ENCODE results near the gene OTULIN. TPM values are rescaled to one million over a fixed set of nuclear protein-coding genes. Genes with fewer than 3 reads are reported as not detected.

Gene OTULIN
- 20.0 and 25.2 TPM in 2 replicates for total RNA-seq

GRCh38 chr5:14664270-14665100 lies at the start of gene OTULIN:
OTULIN (plus strand) TSS chr5:14664718; CDS start chr5:14664826, 108 bp downstream.
- DNase-seq (ENCODE audit: low read depth), result peak; percentile 68

- no peak for DNase-seq (ENCODE audit: low read depth)
Observed at GRCh38 chr5:14615365-14615764, 49.2 kb upstream of the OTULIN start.

- DNase-seq (ENCODE audit: low read depth), result no peak
Observed at GRCh38 chr5:14617441-14617840, 47.1 kb upstream of the OTULIN start.

- DNase-seq (ENCODE audit: low read depth), result no peak
Observed at GRCh38 chr5:14627270-14627669, 37.2 kb upstream of the OTULIN start.

- peak; percentile 52 for DNase-seq (ENCODE audit: low read depth)
Observed at GRCh38 chr5:14628346-14628745, 36.2 kb upstream of the OTULIN start.

- no peak for DNase-seq (ENCODE audit: low read depth)
Observed at GRCh38 chr5:14630671-14631070, 33.8 kb upstream of the OTULIN start.

GRCh38 chr5:14635656-14636055 lies 28.9 kb upstream of the OTULIN start:
- DNase-seq (ENCODE audit: low read depth), result no peak

- no peak for DNase-seq (ENCODE audit: low read depth)
Observed at GRCh38 chr5:14640765-14641164, 23.8 kb upstream of the OTULIN start.

- DNase-seq (ENCODE audit: low read depth), result no peak
Observed at GRCh38 chr5:14644623-14645237, 19.8 kb upstream of the OTULIN start.

GRCh38 chr5:14650052-14650451 lies 14.5 kb upstream of the OTULIN start:
- DNase-seq (ENCODE audit: low read depth), result no peak

- no peak for DNase-seq (ENCODE audit: low read depth)
Observed at GRCh38 chr5:14655146-14655741, 9.3 kb upstream of the OTULIN start.

- DNase-seq (ENCODE audit: low read depth), result no peak
Observed at GRCh38 chr5:14656898-14657297, 7.6 kb upstream of the OTULIN start.

- DNase-seq (ENCODE audit: low read depth), result peak; percentile 20
Observed at GRCh38 chr5:14659821-14660607, 4.5 kb upstream of the OTULIN start.

- no peak for DNase-seq (ENCODE audit: low read depth)
Observed at GRCh38 chr5:14660833-14661232, 3.7 kb upstream of the OTULIN start.

- DNase-seq (ENCODE audit: low read depth), result no peak
Observed at GRCh38 chr5:14662721-14663260, 1.7 kb upstream of the OTULIN start.

GRCh38 chr5:14663734-14664269 lies 716 bp upstream of the OTULIN start:
- no peak for DNase-seq (ENCODE audit: low read depth)

- DNase-seq (ENCODE audit: low read depth), result peak; percentile 33
Observed at GRCh38 chr5:14665101-14665822, 744 bp downstream of the OTULIN start.

GRCh38 chr5:14665949-14666348 lies 1.4 kb downstream of the OTULIN start:
- peak; percentile 47 for DNase-seq (ENCODE audit: low read depth)

- no peak for DNase-seq (ENCODE audit: low read depth)
Observed at GRCh38 chr5:14666357-14666756, 1.8 kb downstream of the OTULIN start.

- DNase-seq (ENCODE audit: low read depth), result no peak
Observed at GRCh38 chr5:14667290-14667689, 2.8 kb downstream of the OTULIN start.

GRCh38 chr5:14667770-14668169 lies 3.3 kb downstream of the OTULIN start:
- DNase-seq (ENCODE audit: low read depth), result no peak
